GM23338 (cell line): ENCODE measurements around the gene FAM168A.

ENCODE experiments used
- CREB1 ChIP-seq: fragments of 250-450 bp; sonication (Bioruptor Pico); IDR thresholded peaks from 2 replicates; pipeline ENCODE4 v1.5.0; 2020; ENCODE audit warnings: low read depth, mild to moderate bottlenecking, moderate library complexity
- CTCF ChIP-seq, 2 experiments: fragments of 200-600 bp in 1 of 2; sonication (generic) in 1 of 2; conservative IDR thresholded peaks; 2 replicates each; pipeline versions ENCODE4 v1.5.1 to v1.6.1; 2016 to 2017; ENCODE audit warnings: antibody characterized with exemption in 2 of 2, low read depth in 2 of 2, mild to moderate bottlenecking in 2 of 2, moderate library complexity in 1 of 2
- ETS1 ChIP-seq: IDR thresholded peaks from 2 replicates; pipeline ENCODE4 v1.6.1; 2016; ENCODE audit warnings: antibody characterized with exemption
- EZH2 ChIP-seq: fragments of 200-600 bp; sonication (generic); IDR thresholded peaks from one replicate; pipeline ENCODE4 v1.8.0; 2017; ENCODE audit warnings: antibody characterized with exemption, mild to moderate bottlenecking, low read depth; ENCODE audit not compliant: unreplicated experiment
- EZH2phosphoT487 ChIP-seq: fragments of 200-600 bp; sonication (generic); IDR thresholded peaks from one replicate; pipeline ENCODE4 v1.8.1; 2018; ENCODE audit warnings: antibody characterized with exemption; ENCODE audit not compliant: unreplicated experiment
- JUNB ChIP-seq: IDR thresholded peaks from one replicate; pipeline ENCODE4 v1.6.1; 2016; ENCODE audit warnings: antibody characterized with exemption; ENCODE audit not compliant: unreplicated experiment
- NANOG ChIP-seq: IDR thresholded peaks from 2 replicates; pipeline ENCODE4 v1.6.1; 2016; ENCODE audit warnings: antibody characterized with exemption, borderline replicate concordance
- POLR2AphosphoS5 ChIP-seq: IDR thresholded peaks from 2 replicates; pipeline ENCODE4 v1.6.1; 2016; ENCODE audit warnings: antibody characterized with exemption, low read depth
- REST ChIP-seq: IDR thresholded peaks from one replicate; pipeline ENCODE4 v1.6.1; 2018; ENCODE audit warnings: antibody characterized with exemption; ENCODE audit not compliant: unreplicated experiment
- STAT1 ChIP-seq: IDR thresholded peaks from one replicate; pipeline ENCODE4 v1.6.1; 2016; ENCODE audit warnings: antibody characterized with exemption; ENCODE audit not compliant: unreplicated experiment
- ZNF114 ChIP-seq: fragments of 250-450 bp; sonication (Bioruptor Pico); IDR thresholded peaks from 2 replicates; pipeline ENCODE4 v1.5.0; 2020; ENCODE audit warnings: mild to moderate bottlenecking, moderate library complexity
- ZNF331 ChIP-seq: fragments of 250-450 bp; sonication (Bioruptor Pico); IDR thresholded peaks from 2 replicates; pipeline ENCODE4 v1.5.0; 2020; ENCODE audit warnings: low read depth, mild to moderate bottlenecking, moderate library complexity
- ZNF462 ChIP-seq: fragments of 250-450 bp; sonication (Bioruptor Pico); IDR thresholded peaks from 2 replicates; pipeline ENCODE4 v1.5.0; 2020; ENCODE audit warnings: mild to moderate bottlenecking, moderate library complexity

- TF ChIP-seq CTCF (conservative IDR thresholded peaks at IDR 0.05; ENCODE audit: low read depth in 2 of 2) (no peak), EZH2 (no peak), CREB1 (CRISPR knock-in tag) (no peak), JUNB (no peak), POLR2AphosphoS5 (no peak), EZH2phosphoT487 (no peak), REST (no peak), STAT1 (no peak), ZNF462 (CRISPR knock-in tag) (no peak), ZNF331 (CRISPR knock-in tag) (no peak), ETS1 (no peak), ZNF114 (CRISPR knock-in tag) (no peak), NANOG (no peak)
Measured at GRCh38 chr11:73353422-73353821, 244.5 kb downstream of the FAM168A start.
